ENCODE results near the gene SLC38A10. TPM values are rescaled to one million over a fixed set of nuclear protein-coding genes. Genes with fewer than 3 reads are reported as not detected.

Gene SLC38A10
- total and polyA plus RNA-seq, 2 experiments from 2014 or later: 58.6 to 133 TPM

DNA sequence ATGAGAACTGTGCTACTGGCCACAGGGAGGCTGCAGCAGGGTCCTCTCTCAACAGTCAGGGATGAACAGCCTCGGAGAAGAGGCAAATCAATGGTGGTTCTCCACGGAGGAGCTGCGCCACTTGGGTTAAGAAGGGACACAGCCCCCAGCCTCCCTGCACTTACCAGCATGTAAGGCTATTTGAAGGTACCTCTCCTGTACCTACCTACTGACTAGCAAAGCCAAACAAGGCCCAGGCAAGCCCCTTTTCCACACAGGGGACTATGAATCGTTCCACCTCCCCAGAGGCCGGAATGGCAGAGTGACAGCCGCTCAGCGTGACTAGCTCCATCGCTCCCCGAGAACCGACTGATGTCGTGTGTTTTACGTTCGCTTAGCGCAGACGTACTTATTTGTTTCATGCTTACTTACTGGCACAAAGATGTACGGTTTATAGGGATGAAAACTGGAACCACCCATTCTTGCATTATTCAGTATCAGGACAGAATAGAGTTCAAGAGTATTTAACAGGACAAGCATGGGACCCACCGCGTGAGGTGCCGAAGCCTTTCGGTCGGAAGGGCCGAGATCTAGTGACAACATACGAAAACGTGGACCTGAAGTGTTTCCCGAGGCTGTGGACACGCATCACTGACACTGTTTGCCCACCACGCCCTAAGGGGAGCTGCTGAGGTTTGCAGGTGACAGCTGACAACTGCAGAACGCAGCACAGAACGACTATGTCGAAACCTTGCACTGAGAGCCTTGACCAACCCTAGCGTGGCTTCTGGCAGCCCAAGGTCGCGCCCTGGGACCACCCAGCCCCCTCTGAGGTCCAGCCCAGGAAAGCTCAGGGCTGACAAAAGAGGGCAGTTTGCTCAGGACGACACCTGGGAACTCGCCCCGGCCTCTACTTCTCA is 57.3 kb downstream of the SLC38A10 start:
- DNase-seq: peak; percentile 30
- Histone ChIP-seq H3K4me3 (peak overlapping the region; percentile 91), H3K9me3 (ENCODE audit: low read depth) (no peaks in the 10 kb centered on the region), H4K20me1 (ENCODE audit: insufficient read depth) (no peaks in the 10 kb centered on the region), H3K4me1 (ENCODE audit: insufficient read depth) (peaks cover 7% of the 10 kb centered on the region), H3K27me3 (replicated peaks; ENCODE audit: insufficient read depth) (no peaks in the 10 kb centered on the region), H3K4me2 (ENCODE audit: unreplicated experiment) (peak overlapping the region; percentile 94), H3K27ac (peak overlapping the region; percentile 17; the same call in 1 of the 2 replicates), H3K9ac (peak overlapping the region; percentile 88), H3K36me3 (ENCODE audit: low read depth) (peaks cover 4% of the 10 kb centered on the region; the same call in 1 of the 2 replicates), H3K79me2 (ENCODE audit: insufficient read depth) (peaks cover 60% of the 10 kb centered on the region), H2AFZ (peak overlapping the region; percentile 56), H3F3A (ENCODE audit: insufficient read depth) (no peaks in the 10 kb centered on the region), H3K9me2 (ENCODE audit: insufficient read depth) (no peaks in the 10 kb centered on the region)
- WGBS, 2 experiments (ENCODE audit: low coverage in 1 of 2, low lambda C conversion rate in 2 of 2, missing lambda C conversion rate in 2 of 2): 44 to 45% methylated on average over 35 to 36 of the region's 36 CpGs
- in situ Hi-C loops (cut with MboI): no loop called here
- TF ChIP-seq EZH2phosphoT487 (IDR thresholded peaks at IDR 0.05; ENCODE audit: insufficient read depth, low read depth) (no peak), EZH2 (IDR thresholded peaks at IDR 0.05; ENCODE audit: insufficient read depth, poor library complexity, severe bottlenecking) (no peak)

DNA sequence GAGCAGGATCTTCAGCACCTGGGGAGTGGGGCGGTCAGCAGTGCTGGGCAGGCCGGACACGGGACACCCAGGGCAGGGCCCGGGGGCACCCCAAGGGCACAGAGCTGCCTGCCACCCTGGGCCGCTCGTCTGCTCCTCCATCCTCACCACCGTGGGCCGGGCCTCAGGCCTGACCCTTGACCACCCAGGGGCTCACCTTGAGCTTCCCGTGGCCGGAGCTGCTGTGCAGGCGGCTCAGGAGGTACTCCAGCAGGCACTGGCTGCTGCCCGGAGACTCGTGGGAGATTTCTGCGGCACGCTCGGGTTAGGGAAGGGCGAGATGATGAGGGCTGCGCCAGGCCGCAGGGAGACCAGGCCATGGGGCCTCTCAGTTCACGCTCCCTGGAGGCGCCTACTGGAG is 58.3 kb downstream of the SLC38A10 start:
- no peak overlapping the region for H3K4me2 ChIP-seq (ENCODE audit: unreplicated experiment)
- H2AFZ ChIP-seq: no peak overlapping the region
- TF ChIP-seq EZH2phosphoT487 (IDR thresholded peaks at IDR 0.05; ENCODE audit: insufficient read depth, low read depth) (no peak), EZH2 (IDR thresholded peaks at IDR 0.05; ENCODE audit: insufficient read depth, poor library complexity, severe bottlenecking) (no peak)
- peaks cover 4% of the 10 kb centered on the region; the same call in 1 of the 2 replicates for H3K36me3 ChIP-seq (ENCODE audit: low read depth)
- H3K9ac ChIP-seq: peak overlapping the region; percentile 25; the same call in 1 of the 2 replicates
- no peaks in the 10 kb centered on the region for H3K9me3 ChIP-seq (ENCODE audit: low read depth)
- H3K4me1 ChIP-seq (ENCODE audit: insufficient read depth): peaks cover 7% of the 10 kb centered on the region
- in situ Hi-C loops (cut with MboI): no loop called here
- no peak overlapping the region for H3K4me3 ChIP-seq
- H3F3A ChIP-seq (ENCODE audit: insufficient read depth): no peaks in the 10 kb centered on the region
- H4K20me1 ChIP-seq (ENCODE audit: insufficient read depth): no peaks in the 10 kb centered on the region
- WGBS, 2 experiments (ENCODE audit: low coverage in 1 of 2, low lambda C conversion rate in 2 of 2, missing lambda C conversion rate in 2 of 2): 89 to 93% methylated on average over 14 to 19 of the region's 21 CpGs
- H3K27ac ChIP-seq: no peak overlapping the region
- H3K9me2 ChIP-seq (ENCODE audit: insufficient read depth): no peaks in the 10 kb centered on the region
- H3K79me2 ChIP-seq (ENCODE audit: insufficient read depth): peaks cover 55% of the 10 kb centered on the region
- no peaks in the 10 kb centered on the region for H3K27me3 ChIP-seq (replicated peaks; ENCODE audit: insufficient read depth)
- no peak for DNase-seq

DNA sequence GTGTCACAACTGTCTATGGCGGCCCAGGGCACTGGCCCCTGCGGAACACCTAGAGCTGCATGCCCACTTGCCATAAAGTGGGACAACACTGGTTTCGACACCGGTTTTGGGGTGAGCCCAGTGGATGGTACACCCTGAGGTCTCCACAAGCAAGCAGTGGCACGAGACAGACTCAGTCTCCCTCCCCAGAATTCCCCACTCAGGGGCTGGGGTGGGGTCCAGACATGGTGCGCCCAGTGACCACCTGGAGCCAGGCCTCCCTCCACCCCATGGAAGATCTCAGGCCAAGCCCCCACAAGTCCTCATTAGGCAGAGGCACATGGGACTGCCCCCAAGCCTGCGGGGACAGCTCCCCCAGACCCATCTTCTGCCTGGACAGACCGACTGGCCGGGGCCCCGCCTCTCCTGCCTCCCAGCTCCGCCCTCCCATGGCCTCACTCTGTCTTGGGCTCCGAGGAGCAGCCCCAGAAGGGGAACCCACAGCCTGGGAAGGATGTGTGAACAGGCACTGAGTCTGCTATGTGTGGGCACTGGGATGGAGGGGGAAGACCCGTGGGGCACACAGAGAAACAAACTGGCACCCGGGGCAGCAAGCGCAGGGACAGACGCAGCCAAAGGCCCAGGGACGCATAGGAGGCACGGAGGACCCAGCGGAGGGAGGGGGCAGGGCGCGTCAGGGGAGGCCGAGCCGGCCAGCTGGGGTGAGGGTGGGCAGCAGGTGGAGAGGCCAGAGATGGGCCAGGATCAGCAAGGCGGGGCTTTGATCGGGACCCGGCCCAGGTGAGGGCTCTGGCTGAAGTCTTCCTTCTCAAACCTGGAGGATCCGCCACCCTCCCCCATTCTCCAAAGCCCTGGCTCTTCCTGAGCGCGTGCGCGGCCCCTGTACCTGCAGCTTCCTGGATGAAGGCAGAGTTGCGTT is 59.0 kb downstream of the SLC38A10 start:
- 87 to 89% methylated on average over 24 to 32 of the region's 32 CpGs for WGBS, 2 experiments (ENCODE audit: low coverage in 1 of 2, low lambda C conversion rate in 2 of 2, missing lambda C conversion rate in 2 of 2)
- no peak for DNase-seq
- no peaks in the 10 kb centered on the region for H3F3A ChIP-seq (ENCODE audit: insufficient read depth)
- no peak overlapping the region for H3K4me2 ChIP-seq (ENCODE audit: unreplicated experiment)
- no peak overlapping the region for H2AFZ ChIP-seq
- H3K9me3 ChIP-seq (ENCODE audit: low read depth): no peaks in the 10 kb centered on the region
- TF ChIP-seq EZH2 (IDR thresholded peaks at IDR 0.05; ENCODE audit: insufficient read depth, poor library complexity, severe bottlenecking) (no peak), EZH2phosphoT487 (IDR thresholded peaks at IDR 0.05; ENCODE audit: insufficient read depth, low read depth) (no peak)
- peaks cover 48% of the 10 kb centered on the region for H3K79me2 ChIP-seq (ENCODE audit: insufficient read depth)
- H3K27me3 ChIP-seq (replicated peaks; ENCODE audit: insufficient read depth): no peaks in the 10 kb centered on the region
- peaks cover under 1% of the 10 kb centered on the region; the same call in 1 of the 2 replicates for H3K36me3 ChIP-seq (ENCODE audit: low read depth)
- H4K20me1 ChIP-seq (ENCODE audit: insufficient read depth): no peaks in the 10 kb centered on the region
- no peak overlapping the region for H3K9ac ChIP-seq
- H3K9me2 ChIP-seq (ENCODE audit: insufficient read depth): no peaks in the 10 kb centered on the region
- H3K4me1 ChIP-seq (ENCODE audit: insufficient read depth): peaks cover 7% of the 10 kb centered on the region
- H3K27ac ChIP-seq: no peak overlapping the region
- in situ Hi-C loops (cut with MboI): no loop called here
- no peak overlapping the region for H3K4me3 ChIP-seq
